GM19438 (cell line): ENCODE measurements around the gene RPTOR.

Experiments used
- ATAC-seq: cut with Tn5 transposase; IDR thresholded peaks from one replicate; pipeline ENCODE4 v1.9.1; 2021; ENCODE audit warnings: low read depth; ENCODE audit not compliant: unreplicated experiment

Gene RPTOR

GRCh38 chr17:80704894-80705293, 160.3 kb downstream of the RPTOR start:
- ATAC-seq = no peak

- ATAC-seq = no peak
Measured at GRCh38 chr17:80705988-80706387, 161.3 kb downstream of the RPTOR start.

- no peak for ATAC-seq
Measured at GRCh38 chr17:80706463-80706867, 161.8 kb downstream of the RPTOR start.

GRCh38 chr17:80708480-80708879, 163.8 kb downstream of the RPTOR start:
- no peak for ATAC-seq

- no peak for ATAC-seq
Measured at GRCh38 chr17:80709090-80709695, 164.6 kb downstream of the RPTOR start.

GRCh38 chr17:80710714-80711302, 166.2 kb downstream of the RPTOR start:
- ATAC-seq = no peak

- ATAC-seq = no peak
Measured at GRCh38 chr17:80712089-80712488, 167.5 kb downstream of the RPTOR start.

GRCh38 chr17:80712606-80713005, 168.0 kb downstream of the RPTOR start:
- no peak for ATAC-seq

- no peak for ATAC-seq
Measured at GRCh38 chr17:80716986-80717719, 172.5 kb downstream of the RPTOR start.

GRCh38 chr17:80717720-80718083, 173.1 kb downstream of the RPTOR start:
- no peak for ATAC-seq

GRCh38 chr17:80718428-80718827, 173.8 kb downstream of the RPTOR start:
- no peak for ATAC-seq

GRCh38 chr17:80719449-80719848, 174.8 kb downstream of the RPTOR start:
- no peak for ATAC-seq

GRCh38 chr17:80720610-80721577, 176.3 kb downstream of the RPTOR start:
- ATAC-seq = no peak

GRCh38 chr17:80722661-80723060, 178.0 kb downstream of the RPTOR start:
- ATAC-seq = no peak

GRCh38 chr17:80724775-80725266, 180.2 kb downstream of the RPTOR start:
- no peak for ATAC-seq

- ATAC-seq = no peak
Measured at GRCh38 chr17:80725517-80725916, 180.9 kb downstream of the RPTOR start.

- no peak for ATAC-seq
Measured at GRCh38 chr17:80726558-80727408, 182.1 kb downstream of the RPTOR start.

- ATAC-seq = no peak
Measured at GRCh38 chr17:80727409-80727755, 182.7 kb downstream of the RPTOR start.

- ATAC-seq = no peak
Measured at GRCh38 chr17:80729016-80729415, 184.4 kb downstream of the RPTOR start.

GRCh38 chr17:80729761-80730160, 185.1 kb downstream of the RPTOR start:
- no peak for ATAC-seq
